ENCODE measurements around the gene AKAP3.

The AKAP3 gene

DNA sequence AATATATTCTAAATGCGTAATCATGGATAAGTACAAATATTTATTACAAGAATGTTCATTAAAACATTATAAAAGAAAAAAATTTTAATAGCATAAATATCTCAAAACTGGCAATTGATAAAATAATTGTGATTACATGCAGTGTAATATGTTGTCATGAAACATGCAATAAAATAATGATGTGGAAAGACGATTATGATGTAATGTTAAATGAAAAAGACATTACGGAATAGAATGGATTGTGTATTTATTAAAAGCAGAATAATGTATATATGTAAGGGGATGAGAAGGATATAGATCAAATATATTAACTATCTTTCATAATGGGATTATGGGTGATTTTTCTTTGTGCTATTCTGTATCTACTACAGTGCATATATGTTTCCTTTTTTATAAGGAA lies 32.9 kb upstream of the AKAP3 start:
- Histone ChIP-seq H3K9me2 (replicated peaks; ENCODE audit: insufficient read depth, low read length) (no peaks in the 10 kb centered on the region), H2AFZ (ENCODE audit: low read depth, low read length, severe bottlenecking) (no peak overlapping the region), H3K36me3 (ENCODE audit: low read length) (peaks cover 6% of the 10 kb centered on the region; the same call in 1 of the 2 replicates), H3K9me3 (ENCODE audit: insufficient read depth, low read length) (no peaks in the 10 kb centered on the region), H3K27ac (ENCODE audit: low read depth, low read length) (no peak overlapping the region), H3K27me3 (ENCODE audit: low read length) (no peaks in the 10 kb centered on the region), H3K4me2 (ENCODE audit: low read depth, low read length, poor library complexity, severe bottlenecking) (no peak overlapping the region), H3K4me3 (ENCODE audit: insufficient read depth, low read length, poor library complexity, severe bottlenecking) (no peak overlapping the region), H3F3A (ENCODE audit: insufficient read depth) (no peaks in the 10 kb centered on the region), H4K20me1 (ENCODE audit: low read depth, low read length) (no peaks in the 10 kb centered on the region), H3K79me2 (ENCODE audit: insufficient read depth, low read length) (no peaks in the 10 kb centered on the region), H3K9ac (ENCODE audit: low read length) (no peak overlapping the region)
- TF ChIP-seq EZH2phosphoT487 (conservative IDR thresholded peaks at IDR 0.05; ENCODE audit: low read length): no peak
- TF ChIP-seq, protein P1, sequence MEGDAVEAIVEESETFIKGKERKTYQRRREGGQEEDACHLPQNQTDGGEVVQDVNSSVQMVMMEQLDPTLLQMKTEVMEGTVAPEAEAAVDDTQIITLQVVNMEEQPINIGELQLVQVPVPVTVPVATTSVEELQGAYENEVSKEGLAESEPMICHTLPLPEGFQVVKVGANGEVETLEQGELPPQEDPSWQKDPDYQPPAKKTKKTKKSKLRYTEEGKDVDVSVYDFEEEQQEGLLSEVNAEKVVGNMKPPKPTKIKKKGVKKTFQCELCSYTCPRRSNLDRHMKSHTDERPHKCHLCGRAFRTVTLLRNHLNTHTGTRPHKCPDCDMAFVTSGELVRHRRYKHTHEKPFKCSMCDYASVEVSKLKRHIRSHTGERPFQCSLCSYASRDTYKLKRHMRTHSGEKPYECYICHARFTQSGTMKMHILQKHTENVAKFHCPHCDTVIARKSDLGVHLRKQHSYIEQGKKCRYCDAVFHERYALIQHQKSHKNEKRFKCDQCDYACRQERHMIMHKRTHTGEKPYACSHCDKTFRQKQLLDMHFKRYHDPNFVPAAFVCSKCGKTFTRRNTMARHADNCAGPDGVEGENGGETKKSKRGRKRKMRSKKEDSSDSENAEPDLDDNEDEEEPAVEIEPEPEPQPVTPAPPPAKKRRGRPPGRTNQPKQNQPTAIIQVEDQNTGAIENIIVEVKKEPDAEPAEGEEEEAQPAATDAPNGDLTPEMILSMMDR (IDR thresholded peaks at IDR 0.05; ENCODE audit: insufficient read depth, low read length, poor library complexity, severe bottlenecking): no peak

DNA sequence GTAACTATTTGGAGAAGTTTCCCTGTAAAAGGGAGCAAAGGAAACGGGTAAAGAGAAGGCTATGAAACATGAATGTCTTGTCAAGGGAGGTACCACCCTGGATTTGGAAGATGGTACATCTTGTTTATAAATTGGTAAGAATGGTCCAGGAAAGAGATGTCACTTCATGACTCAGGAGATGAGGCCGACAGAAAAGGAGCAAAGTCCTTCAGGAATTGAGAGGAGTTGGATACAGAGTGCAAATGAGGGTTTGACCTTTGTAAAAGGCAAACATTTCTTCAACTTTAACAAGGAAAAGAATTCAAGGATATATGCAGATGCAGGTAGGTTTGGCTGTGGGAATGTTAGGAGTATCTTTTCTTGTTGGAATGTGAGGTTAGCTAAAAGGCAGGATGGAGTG lies 30.9 kb upstream of the AKAP3 start:
- H2AFZ ChIP-seq (ENCODE audit: low read depth, low read length, severe bottlenecking): no peak overlapping the region
- peaks cover 4% of the 10 kb centered on the region; the same call in 1 of the 2 replicates for H3K36me3 ChIP-seq (ENCODE audit: low read length)
- H3K27me3 ChIP-seq (ENCODE audit: low read length): no peaks in the 10 kb centered on the region
- no peaks in the 10 kb centered on the region for H4K20me1 ChIP-seq (ENCODE audit: low read depth, low read length)
- H3K9me3 ChIP-seq (ENCODE audit: insufficient read depth, low read length): no peaks in the 10 kb centered on the region
- no peak overlapping the region for H3K27ac ChIP-seq (ENCODE audit: low read depth, low read length)
- no peaks in the 10 kb centered on the region for H3K79me2 ChIP-seq (ENCODE audit: insufficient read depth, low read length)
- H3F3A ChIP-seq (ENCODE audit: insufficient read depth): no peaks in the 10 kb centered on the region
- TF ChIP-seq, protein P1 (IDR thresholded peaks at IDR 0.05; ENCODE audit: insufficient read depth, low read length, poor library complexity, severe bottlenecking): no peak
- TF ChIP-seq EZH2phosphoT487 (conservative IDR thresholded peaks at IDR 0.05; ENCODE audit: low read length): no peak
- H3K9me2 ChIP-seq (replicated peaks; ENCODE audit: insufficient read depth, low read length): no peaks in the 10 kb centered on the region
- H3K4me2 ChIP-seq (ENCODE audit: low read depth, low read length, poor library complexity, severe bottlenecking): no peak overlapping the region
- H3K9ac ChIP-seq (ENCODE audit: low read length): no peak overlapping the region
- no peak overlapping the region for H3K4me3 ChIP-seq (ENCODE audit: insufficient read depth, low read length, poor library complexity, severe bottlenecking)

DNA sequence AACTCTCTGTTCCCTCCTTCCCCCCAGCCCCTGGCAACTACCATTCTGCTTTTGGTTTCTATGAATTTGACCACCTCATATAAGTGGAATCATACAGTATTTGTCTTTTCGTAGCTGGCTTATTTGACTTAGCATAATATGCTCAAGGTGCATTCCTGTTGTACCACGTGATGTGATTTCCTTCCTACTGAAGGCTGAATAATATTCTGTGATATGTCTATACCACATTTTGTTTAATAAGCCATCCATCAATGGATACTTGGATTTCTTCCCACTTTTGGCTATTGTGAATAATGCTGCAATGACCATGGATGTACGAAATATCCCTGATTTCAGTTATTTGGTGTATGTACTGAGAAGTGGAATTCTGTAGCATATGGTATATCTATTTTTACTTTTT lies 16.4 kb upstream of the AKAP3 start:
- no peaks in the 10 kb centered on the region for H3K9me2 ChIP-seq (replicated peaks; ENCODE audit: insufficient read depth, low read length)
- H3K79me2 ChIP-seq (ENCODE audit: insufficient read depth, low read length): no peaks in the 10 kb centered on the region
- no peak overlapping the region for H3K4me3 ChIP-seq (ENCODE audit: insufficient read depth, low read length, poor library complexity, severe bottlenecking)
- no peak overlapping the region for H3K9ac ChIP-seq (ENCODE audit: low read length)
- H3K36me3 ChIP-seq (ENCODE audit: low read length): peaks cover 46% of the 10 kb centered on the region
- H3K27me3 ChIP-seq (ENCODE audit: low read length): no peaks in the 10 kb centered on the region
- H2AFZ ChIP-seq (ENCODE audit: low read depth, low read length, severe bottlenecking): no peak overlapping the region
- TF ChIP-seq EZH2phosphoT487 (conservative IDR thresholded peaks at IDR 0.05; ENCODE audit: low read length): no peak
- TF ChIP-seq, protein P1 (IDR thresholded peaks at IDR 0.05; ENCODE audit: insufficient read depth, low read length, poor library complexity, severe bottlenecking): no peak
- no peaks in the 10 kb centered on the region for H3K9me3 ChIP-seq (ENCODE audit: insufficient read depth, low read length)
- H4K20me1 ChIP-seq (ENCODE audit: low read depth, low read length): no peaks in the 10 kb centered on the region
- H3K27ac ChIP-seq (ENCODE audit: low read depth, low read length): no peak overlapping the region
- no peaks in the 10 kb centered on the region for H3F3A ChIP-seq (ENCODE audit: insufficient read depth)
- no peak overlapping the region for H3K4me2 ChIP-seq (ENCODE audit: low read depth, low read length, poor library complexity, severe bottlenecking)
